HepG2 (cell line): ENCODE measurements around the gene IL27RA. TPM values are rescaled to one million over a fixed set of nuclear protein-coding genes. Genes with fewer than 3 reads are reported as not detected.

ENCODE experiments used
- ATAC-seq: fragments of 200-7000 bp; cut with Tn5 transposase; 3 replicates; pipeline ENCODE4 v1.9.1; 2020; ENCODE audit warnings: mild to moderate bottlenecking, moderate library complexity
- BruUV-seq: library from RNA; stranded (reverse); fragments of 400-500 nt; replicated peaks from 2 replicates; lab custom pipeline; 2021; lab: Mats Ljungman, UMichigan
- CTCF ChIA-PET: fragments of 300-600 bp; formaldehyde crosslinking; extraction: SDS; loops from one replicate; lab custom pipeline; 2021; ENCODE audit warnings: low total read pairs, inconsistent platforms, low intra/inter-chr PET ratio; lab: Yijun Ruan, JAX
- POLR2A ChIA-PET: fragments of 350-600 bp; sonication (Branson Sonifier 250); formaldehyde crosslinking; loops from one replicate; lab custom pipeline; 2020; ENCODE audit warnings: antibody characterized with exemption, inconsistent platforms; lab: Yijun Ruan, JAX
- DNase-seq: peaks from one replicate; pipeline ENCODE4 v3.0.0-alpha.2; 2015; ENCODE audit warnings: low spot score
- FAIRE-seq: peaks from 3 replicates; lab custom pipeline; 2011; peaks lifted over from hg19 to GRCh38; lab: Jason Lieb, UNC
- H2AFZ ChIP-seq: one replicate; pipeline ENCODE4 v1.6.1; 2011; ENCODE audit warnings: low read length, inconsistent platforms
- H3K27ac ChIP-seq: fragments of 300-600 bp; 3 replicates; pipeline ENCODE4 v1.8.0; 2011; ENCODE audit warnings: mixed run types, mild to moderate bottlenecking, mixed read lengths, low read length, inconsistent platforms; ENCODE audit not compliant: insufficient read depth; ENCODE audit errors: extremely low read length
- H3K27me3 ChIP-seq, 2 experiments: fragments of 200-600 bp in 1 of 2; 2 replicates in 1 of 2; 3 replicates in 1 of 2; pipeline versions ENCODE4 v1.6.0 to v1.8.0; 2011; ENCODE audit warnings: low read length in 2 of 2, mild to moderate bottlenecking in 2 of 2, moderate library complexity in 2 of 2, inconsistent platforms in 1 of 2; ENCODE audit not compliant: insufficient read depth in 2 of 2, control insufficient read depth in 1 of 2
- H3K36me3 ChIP-seq, 2 experiments: fragments of 200-600 bp in 1 of 2; replicated peaks in 1 of 2; 2 replicates in 1 of 2; 3 replicates in 1 of 2; pipeline versions ENCODE4 v1.5.1 to v1.8.0; 2011; ENCODE audit warnings: low read length in 2 of 2, inconsistent platforms in 1 of 2; ENCODE audit not compliant: insufficient read depth in 2 of 2, control insufficient read depth in 1 of 2
- H3K4me1 ChIP-seq: 2 replicates; pipeline ENCODE4 v1.5.1; 2012; ENCODE audit warnings: low read length, inconsistent platforms; ENCODE audit not compliant: insufficient read depth
- H3K4me2 ChIP-seq: 2 replicates; pipeline ENCODE4 v1.6.0; 2011; ENCODE audit warnings: low read depth, low read length, inconsistent platforms
- H3K4me3 ChIP-seq, 3 experiments: fragments of 200-600 bp in 1 of 3; sonication (generic), shearing (Covaris generic) in 1 of 3; replicated peaks in 1 of 3; 2 replicates each; pipeline ENCODE4 v1.5.1; 2011 to 2016; ENCODE audit warnings: low read length in 3 of 3, inconsistent platforms in 2 of 3, low read depth in 2 of 3, mild to moderate bottlenecking in 2 of 3, control low read depth in 1 of 3, mixed read lengths in 1 of 3; ENCODE audit not compliant: insufficient read depth in 1 of 3
- H3K79me2 ChIP-seq: one replicate; pipeline ENCODE4 v1.6.1; 2011; ENCODE audit warnings: low read length, inconsistent platforms; ENCODE audit not compliant: insufficient read depth
- H3K9ac ChIP-seq: 2 replicates; pipeline ENCODE4 v1.6.0; 2011; ENCODE audit warnings: mild to moderate bottlenecking, low read depth, low read length, inconsistent platforms; ENCODE audit not compliant: insufficient read depth
- H3K9me3 ChIP-seq: 2 replicates; pipeline ENCODE4 v1.5.1; 2012; ENCODE audit warnings: mild to moderate bottlenecking, low read length
- H4K20me1 ChIP-seq: 2 replicates; pipeline ENCODE4 v1.6.0; 2011; ENCODE audit warnings: inconsistent platforms, mild to moderate bottlenecking, low read length, moderate library complexity; ENCODE audit not compliant: insufficient read depth
- ARNT2 ChIP-seq: sonication (generic); formaldehyde crosslinking; IDR thresholded peaks from 2 replicates; pipeline ENCODE4 v1.8.0; 2022; ENCODE audit warnings: mild to moderate bottlenecking, low read depth, missing genetic modification reagents, moderate library complexity
- ATF2 ChIP-seq: sonication (generic); formaldehyde crosslinking; IDR thresholded peaks from 2 replicates; pipeline ENCODE4 v1.4.0; 2020; ENCODE audit warnings: missing genetic modification reagents
- CREBL2 ChIP-seq: sonication (generic); formaldehyde crosslinking; IDR thresholded peaks from 2 replicates; pipeline ENCODE4 v1.8.1; 2023; ENCODE audit warnings: missing genetic modification reagents, mild to moderate bottlenecking, borderline replicate concordance
- FOXA1 ChIP-seq, 2 experiments: fragments of 450-650 bp in 1 of 2; sonication (generic) in 1 of 2; formaldehyde crosslinking in 1 of 2; IDR thresholded peaks; 2 replicates each; pipeline versions ENCODE4 v1.4.0 to v1.6.1; 2016 to 2020; ENCODE audit warnings: missing genetic modification reagents in 1 of 2
- HNF1B ChIP-seq: sonication (generic); formaldehyde crosslinking; IDR thresholded peaks from 2 replicates; pipeline ENCODE4 v1.5.1; 2020; ENCODE audit warnings: mild to moderate bottlenecking, moderate library complexity, missing genetic modification reagents
- NCOA5 ChIP-seq: sonication (generic); formaldehyde crosslinking; IDR thresholded peaks from 2 replicates; pipeline ENCODE4 v1.4.0; 2020; ENCODE audit warnings: missing genetic modification reagents
- RBM22 ChIP-seq: fragments of 200-400 bp; formaldehyde crosslinking; optimal IDR thresholded peaks from 2 replicates; pipeline ENCODE3; 2017; ENCODE audit warnings: mild to moderate bottlenecking, low read length, moderate library complexity
- SALL1 ChIP-seq: sonication (generic); formaldehyde crosslinking; IDR thresholded peaks from 2 replicates; pipeline ENCODE4 v1.8.0; 2022; ENCODE audit warnings: mild to moderate bottlenecking, missing genetic modification reagents
- SKI ChIP-seq: fragments of 450-650 bp; IDR thresholded peaks from one replicate; pipeline ENCODE4 v1.6.1; 2018; ENCODE audit warnings: mild to moderate bottlenecking; ENCODE audit not compliant: partially characterized antibody
- UBTF ChIP-seq: sonication (generic); formaldehyde crosslinking; IDR thresholded peaks from 2 replicates; pipeline ENCODE4 v1.4.0; 2020; ENCODE audit warnings: mild to moderate bottlenecking, missing genetic modification reagents
- ZBTB42 ChIP-seq: sonication (generic); formaldehyde crosslinking; IDR thresholded peaks from 2 replicates; pipeline ENCODE4 v1.5.0; 2020; ENCODE audit warnings: mild to moderate bottlenecking, missing genetic modification reagents
- ZNF225 ChIP-seq: sonication (generic); formaldehyde crosslinking; IDR thresholded peaks from 2 replicates; pipeline ENCODE4 v1.4.0; 2020; ENCODE audit warnings: mild to moderate bottlenecking, missing genetic modification reagents
- ZNF510 ChIP-seq: sonication (generic); formaldehyde crosslinking; IDR thresholded peaks from 2 replicates; pipeline ENCODE4 v1.4.0; 2020; ENCODE audit warnings: low read depth, mild to moderate bottlenecking, missing genetic modification reagents
- ZNF558 ChIP-seq: sonication (generic); formaldehyde crosslinking; IDR thresholded peaks from 2 replicates; pipeline ENCODE4 v1.9.0; 2022; ENCODE audit warnings: mild to moderate bottlenecking, missing genetic modification reagents, borderline replicate concordance
- ZNF691 ChIP-seq: sonication (generic); formaldehyde crosslinking; IDR thresholded peaks from 2 replicates; pipeline ENCODE4 v1.4.0; 2020; ENCODE audit warnings: missing genetic modification reagents, low read depth, mild to moderate bottlenecking, borderline replicate concordance
- ZNF879 ChIP-seq: sonication (generic); formaldehyde crosslinking; IDR thresholded peaks from 2 replicates; pipeline ENCODE4 v1.8.1; 2023; ENCODE audit warnings: missing genetic modification reagents
- ZSCAN25 ChIP-seq: sonication (generic); formaldehyde crosslinking; IDR thresholded peaks from 2 replicates; pipeline ENCODE4 v1.8.0; 2022; ENCODE audit warnings: mild to moderate bottlenecking, missing genetic modification reagents
- WGBS: methylation state at CpG from one replicate; pipeline ENCODE4 v1.1.6; 2017; ENCODE audit warnings: low lambda C conversion rate; 5-methylcytosine and 5-hydroxymethylcytosine counted together
- in situ Hi-C: cut with HindIII; loops from 2 replicates; pipeline ENCODE4 v1.10.0; 2017; ENCODE audit warnings: low pct_unique_long_range_greater_than_20kb; ENCODE audit not compliant: extremely low pct_ligation_motif_present
- intact Hi-C: fragments of 100-400 bp; cut with micrococcal nuclease; formaldehyde crosslinking; loops from one replicate; pipeline ENCODE4 v1.10.0; 2022; ENCODE audit not compliant: unreplicated experiment
- polyA plus RNA-seq, 8 experiments: library from polyadenylated mRNA; depleted of rRNA in 3 of 8; stranded (reverse) in 7 of 8; unstranded in 1 of 8; fragments of >200 nt; fragmentation: Illumina TruSeq in 4 of 8; extraction: Trizol in 4 of 8; gene quantifications; 2 replicates each; pipeline versions ENCODE4 v1.2.1 to v1.2.3, GENCODE V29; 2011 to 2016; ENCODE audit warnings: low read depth in 4 of 8, missing spikeins in 1 of 8, mixed read lengths in 1 of 8; ENCODE audit not compliant: insufficient read depth in 1 of 8
- total RNA-seq, 5 experiments: library from RNA; depleted of rRNA; stranded (reverse); fragments of >200 nt; fragmentation: Illumina TruSeq; extraction: Trizol; gene quantifications; 2 replicates each; pipeline ENCODE4 v1.2.3, GENCODE V29; 2016; ENCODE audit warnings: low read depth in 1 of 5

Gene IL27RA
- total and polyA plus RNA-seq, 2 of the 13 experiments (the other 11 are each of a cell fraction or from before 2014, with no cell fraction given) = 3.5 to 8.1 TPM

- no peak overlapping the region for H2AFZ ChIP-seq
- no peaks in the 10 kb centered on the region for H3K79me2 ChIP-seq
- peak overlapping the region; percentile 62 to 80 (median 76) for H3K4me3 ChIP-seq
- H3K27ac ChIP-seq = no peak overlapping the region
- H3K4me1 ChIP-seq = peaks cover 23% of the 10 kb centered on the region
- ATAC-seq (peak; percentile 47), DNase-seq (no peak), FAIRE-seq (no peak)
- no peaks in the 10 kb centered on the region for H3K9me3 ChIP-seq
- CTCF ChIA-PET = no interaction called here
- POLR2A ChIA-PET = interaction anchor here (1.0 to 1.5 kb wide), 5 partner anchors 22 to 284 kb away, joined by 3 to 5 read pairs (median 3); partner anchors contain the start of gene MISP3
- WGBS = 24% methylated on average over 7 of the region's 20 CpGs
- peak overlapping the region; percentile 68; the same call in 1 of the 2 replicates for H3K9ac ChIP-seq
- no TSS peak for BruUV-seq
- in situ Hi-C loops (no loop called here), intact Hi-C loops (no loop called here)
- no peaks in the 10 kb centered on the region for H3K36me3 ChIP-seq
- H4K20me1 ChIP-seq = no peaks in the 10 kb centered on the region
- H3K4me2 ChIP-seq = peak overlapping the region; percentile 86
- H3K27me3 ChIP-seq = peaks cover 0 to 19% of the 10 kb centered on the region in 2 experiments; a peak in 4 of 5 replicates
- TF ChIP-seq ZSCAN25 (0 out of 2 replicates have a peak, but pooled peaks have one; percentile 5), ZNF510 (CRISPR knock-in tag) (no peak), RBM22 (no peak), SALL1 (0 out of 2 replicates have a peak, but pooled peaks have one; percentile 33), ZNF225 (CRISPR knock-in tag) (0 out of 2 replicates have a peak, but pooled peaks have one; percentile 22), SKI (no peak), FOXA1 (IDR thresholded peaks at IDR 0.05) (no peak), FOXA1 (CRISPR knock-in tag; IDR thresholded peaks at IDR 0.05) (no peak), NCOA5 (CRISPR knock-in tag) (no peak), ZBTB42 (CRISPR knock-in tag) (no peak), ARNT2 (CRISPR knock-in tag) (no peak), ATF2 (CRISPR knock-in tag) (no peak), ZNF558 (CRISPR knock-in tag) (0 out of 2 replicates have a peak, but pooled peaks have one; percentile 24), UBTF (no peak), ZNF691 (CRISPR knock-in tag) (no peak), HNF1B (CRISPR knock-in tag) (peak; percentile 35; the same call in 1 of the 2 replicates), CREBL2 (CRISPR knock-in tag) (no peak), ZNF879 (CRISPR knock-in tag) (no peak)
These were observed 404 bp upstream of the IL27RA start for GRCh38 chr19:14030997-14031718.
